Activated CD4-positive, alpha-beta T cell treated with anti-CD3 and anti-CD28 coated beads for 4 hours (primary cell): Measurements from ENCODE around the gene KRT35.

Source experiments
- DNase-seq, 2 donors: peaks; one replicate each; pipeline ENCODE4 v3.0.0-alpha.2; 2020

The KRT35 gene

DNA sequence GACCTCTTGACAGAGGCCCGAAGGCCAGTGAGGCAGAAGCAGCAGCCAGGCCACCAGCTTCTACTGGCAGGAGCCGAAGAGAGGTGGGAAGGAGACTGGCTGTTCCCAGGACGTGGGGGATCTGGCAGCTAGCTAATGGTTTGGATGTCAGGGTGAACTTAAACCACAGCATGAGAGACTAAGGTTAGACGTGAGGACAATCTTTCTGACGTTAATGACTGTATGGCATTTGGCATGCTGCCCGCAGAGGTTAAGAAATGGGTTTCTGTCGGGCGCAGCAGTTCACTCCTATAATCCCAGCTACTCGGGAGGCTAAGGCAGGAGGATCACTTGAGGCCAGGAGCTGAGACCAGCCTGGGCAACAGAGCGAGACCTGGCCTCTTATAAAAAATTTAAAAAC, 30.8 kb upstream of the KRT35 start:
- DNase-seq = no peak

DNA sequence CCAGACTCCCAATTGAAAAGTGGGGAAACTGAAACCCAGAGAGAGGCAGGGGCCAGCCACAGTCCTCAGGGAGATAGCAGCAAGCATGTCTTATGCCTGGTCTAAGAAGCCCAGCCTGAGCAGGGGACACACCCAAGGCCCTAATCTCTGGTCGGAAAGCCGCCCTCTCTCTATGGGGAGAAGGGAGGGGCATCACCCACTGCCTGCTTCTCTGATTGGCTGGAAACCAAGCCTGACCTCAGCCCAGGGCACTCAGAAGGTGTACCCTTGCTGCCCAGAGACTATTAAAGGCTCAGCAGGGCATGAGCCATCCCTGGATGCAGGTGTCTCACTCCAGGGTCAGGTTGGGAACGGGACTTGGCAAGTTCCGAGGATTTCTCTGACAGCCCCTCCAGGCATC, 30.2 kb upstream of the KRT35 start:
- DNase-seq = no peak

DNA sequence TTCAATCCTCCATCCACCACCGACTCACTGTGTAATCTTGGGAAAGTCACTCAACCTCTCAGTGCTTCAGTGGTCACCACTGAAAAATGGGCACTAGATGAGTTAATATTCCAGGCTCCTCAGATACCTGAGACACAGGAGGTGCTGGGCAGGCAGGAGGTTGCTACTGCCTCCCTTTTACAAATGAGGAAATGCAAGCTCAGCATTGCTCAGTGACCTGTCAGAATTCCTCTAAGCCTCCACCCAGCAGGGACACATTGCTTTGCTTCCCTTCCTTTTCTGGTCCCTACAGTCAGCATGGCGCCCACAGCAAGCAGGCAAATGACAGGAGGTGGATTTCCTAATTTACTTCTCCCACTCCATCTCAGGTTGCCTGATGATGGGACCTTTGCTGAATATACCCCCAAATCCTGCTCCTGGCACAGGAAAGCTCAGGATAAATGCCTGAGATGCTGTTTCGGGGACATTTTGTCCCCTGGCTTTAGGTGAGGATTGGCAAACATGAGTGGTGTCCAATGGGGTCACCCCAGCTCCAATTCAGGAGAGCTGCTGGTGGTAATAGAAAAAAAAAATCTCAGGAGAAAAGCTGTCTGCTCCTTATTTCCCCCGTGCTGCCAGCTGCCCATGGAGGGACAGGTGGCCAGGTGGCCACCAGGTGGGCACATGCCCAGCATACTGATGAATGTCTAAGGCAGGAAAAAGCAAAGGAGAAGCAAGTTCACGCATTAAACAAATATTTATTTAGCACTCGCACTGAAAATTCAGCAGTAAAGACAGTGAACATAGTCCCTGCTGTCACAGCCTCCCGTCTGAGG, 29.5 kb upstream of the KRT35 start:
- no peak for DNase-seq

DNA sequence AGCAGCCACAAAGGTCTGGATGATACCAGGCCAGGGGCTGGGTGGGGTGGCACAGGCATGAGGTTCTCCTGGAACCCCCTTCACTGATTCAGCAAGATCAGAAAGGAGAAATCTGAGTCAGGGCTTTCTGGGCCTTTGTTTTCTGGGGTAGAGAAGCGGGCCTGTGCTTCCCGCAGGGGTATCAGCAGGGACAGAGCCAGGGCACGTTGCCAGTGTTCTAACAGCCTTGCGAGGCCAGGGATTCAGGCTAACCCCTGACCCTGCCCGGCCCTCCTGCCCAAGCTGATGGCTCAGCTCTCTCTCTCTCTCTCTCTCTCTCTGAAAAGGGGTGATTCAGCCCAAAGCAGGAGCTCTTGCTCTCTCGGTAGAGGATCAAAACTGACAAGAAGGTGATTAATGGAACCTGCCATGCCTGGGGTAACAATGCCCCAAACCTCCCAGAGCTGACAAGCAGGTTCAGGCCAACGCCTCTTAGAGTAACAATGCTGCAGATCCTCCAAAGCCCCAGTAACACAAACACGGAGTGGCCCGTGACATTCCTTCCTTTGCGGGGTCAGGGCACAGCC, 26.4 kb upstream of the KRT35 start:
- no peak for DNase-seq

- no peak for DNase-seq
Observed at GRCh38 chr17:41505809-41506767, 25.1 kb upstream of the KRT35 start.

DNA sequence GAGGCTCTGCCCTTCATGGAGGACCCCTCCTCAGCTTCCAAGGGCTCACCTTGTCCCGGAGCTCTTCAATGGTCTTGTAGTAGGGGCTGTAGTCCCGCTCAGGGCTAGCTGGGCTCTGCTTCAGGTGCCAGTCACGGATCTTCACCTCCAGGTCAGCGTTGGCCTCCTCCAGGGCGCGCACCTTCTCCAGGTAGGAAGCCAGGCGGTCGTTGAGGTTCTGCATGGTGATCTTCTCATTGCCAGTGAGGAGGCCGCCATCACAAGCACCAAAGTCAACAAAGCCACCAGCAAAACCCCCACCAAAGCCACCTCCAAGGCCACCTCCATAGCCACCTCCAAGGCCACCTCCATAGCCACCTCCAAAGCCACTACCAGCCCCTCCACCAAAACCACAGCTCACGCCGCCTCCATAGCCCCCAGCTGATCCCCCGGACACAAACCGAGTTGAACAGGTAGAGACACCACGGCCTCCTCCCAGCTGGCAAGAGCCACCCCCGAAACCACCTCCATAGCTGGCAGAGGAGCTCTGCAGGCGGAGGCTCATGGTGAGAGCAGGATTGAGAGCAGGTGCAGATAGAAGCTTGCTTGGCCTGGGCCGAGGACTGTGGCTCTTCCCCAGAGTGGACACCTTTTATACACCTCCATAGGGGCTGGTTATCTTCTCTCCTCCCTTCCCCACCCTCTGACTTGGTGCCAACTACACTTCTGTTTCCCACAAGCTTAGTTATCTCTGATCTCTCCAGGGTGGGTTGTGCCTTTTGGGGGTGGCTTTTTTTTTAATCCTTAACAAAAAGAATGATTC, 24.3 kb upstream of the KRT35 start, which contains the start of gene KRT13:
KRT13 (minus strand) TSS at position 606 of the 802 bp plus-strand sequence; CDS start at position 544, 62 bp downstream.
- DNase-seq = no peak

GRCh38 chr17:41504246-41504977, 23.5 kb upstream of the KRT35 start:
- DNase-seq = no peak

- DNase-seq = no peak
Observed at GRCh38 chr17:41503202-41503601, 22.3 kb upstream of the KRT35 start.

DNA sequence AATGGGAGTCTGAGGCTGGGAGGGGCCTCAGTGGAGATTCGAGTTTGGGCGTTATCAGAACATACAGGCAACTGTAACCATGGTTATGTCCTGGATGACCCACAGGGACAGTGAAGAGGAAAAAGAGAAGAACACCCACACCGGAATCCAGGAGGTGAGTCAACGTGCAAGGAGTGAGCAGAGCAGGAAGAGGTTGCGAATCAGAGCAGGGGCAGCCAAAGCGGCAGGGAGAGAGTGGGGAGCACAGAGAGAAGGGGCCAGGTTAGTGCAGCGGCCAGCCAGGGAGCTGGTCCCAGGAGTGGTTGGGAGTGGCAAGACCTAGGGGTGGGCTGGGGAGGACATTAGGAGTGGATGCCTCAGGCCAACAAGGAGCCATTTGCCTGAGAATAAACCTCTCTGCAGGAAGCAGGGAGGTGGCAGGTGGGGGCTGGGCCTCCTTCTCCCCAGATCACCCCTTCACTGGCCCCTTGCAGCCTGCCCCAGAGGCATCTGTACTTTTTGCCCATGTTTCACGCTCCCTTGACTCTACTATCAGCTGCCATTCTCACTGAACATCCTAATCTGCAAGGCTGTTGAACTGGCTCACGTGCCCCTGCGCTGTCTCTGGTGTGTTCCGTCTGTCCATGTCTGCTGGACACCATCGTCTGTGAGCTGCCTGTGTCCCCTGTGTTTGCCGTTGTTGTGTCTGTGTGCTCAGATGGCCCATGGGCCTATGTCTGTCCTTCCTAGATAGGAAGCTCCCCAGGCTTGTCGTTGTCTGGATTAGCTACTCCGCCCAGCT, 19.4 kb upstream of the KRT35 start:
- no peak for DNase-seq

DNA sequence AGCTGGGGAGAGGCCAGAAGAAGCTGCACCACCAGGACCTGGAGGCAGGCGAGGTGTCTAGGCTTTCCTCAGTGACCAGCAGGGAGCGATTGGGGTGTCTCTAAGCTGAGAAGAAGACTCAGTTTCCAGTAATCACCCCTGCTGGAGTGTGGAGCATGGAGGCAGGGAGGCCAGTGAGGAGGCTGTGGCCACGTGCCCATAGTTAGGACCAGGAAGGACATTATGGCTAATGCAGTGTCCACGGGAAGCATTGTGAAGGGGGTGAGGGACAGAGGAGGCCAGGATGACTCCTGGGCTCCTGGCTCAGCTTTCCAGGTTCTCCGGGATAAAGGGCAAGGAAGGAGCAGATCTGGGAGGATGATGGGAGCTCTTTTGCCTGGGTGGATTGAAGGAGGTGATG, 18.8 kb upstream of the KRT35 start:
- DNase-seq = no peak

- DNase-seq = no peak
Observed at GRCh38 chr17:41498276-41498675, 17.3 kb upstream of the KRT35 start.

DNA sequence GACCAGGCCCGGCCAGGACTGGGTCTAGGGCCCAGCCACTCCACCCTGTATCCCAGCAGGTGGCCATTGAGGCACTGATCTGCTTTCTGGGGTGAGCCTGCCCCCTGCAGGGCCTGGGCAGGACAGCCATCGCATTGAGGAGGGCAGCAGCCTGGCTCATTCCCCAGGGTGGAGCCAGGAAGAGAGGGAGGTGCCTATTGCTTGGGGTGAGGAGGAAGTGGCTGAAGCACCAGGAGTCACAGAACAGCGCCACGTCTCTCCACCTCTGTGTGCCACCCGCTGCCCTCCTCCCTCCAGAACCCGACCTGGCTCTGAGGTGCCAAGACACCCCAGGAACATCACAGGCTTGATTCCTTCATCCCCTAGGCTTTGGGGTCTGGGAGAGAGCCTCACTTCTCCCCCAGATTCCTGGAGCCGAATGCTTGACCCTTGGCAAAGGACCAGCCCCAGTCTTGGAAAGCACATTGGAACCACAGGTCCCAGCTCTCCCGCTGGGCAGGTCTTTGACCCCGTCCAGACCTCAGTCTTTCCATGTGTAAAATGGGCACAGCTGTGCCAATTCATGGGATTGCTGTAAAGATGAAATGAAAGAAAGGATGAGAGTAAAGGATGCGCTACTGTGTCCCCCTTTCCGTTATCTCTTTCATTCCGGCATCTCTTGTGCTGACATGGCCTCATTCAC, 16.0 kb upstream of the KRT35 start:
- DNase-seq = peak; percentile 30 to 45

DNA sequence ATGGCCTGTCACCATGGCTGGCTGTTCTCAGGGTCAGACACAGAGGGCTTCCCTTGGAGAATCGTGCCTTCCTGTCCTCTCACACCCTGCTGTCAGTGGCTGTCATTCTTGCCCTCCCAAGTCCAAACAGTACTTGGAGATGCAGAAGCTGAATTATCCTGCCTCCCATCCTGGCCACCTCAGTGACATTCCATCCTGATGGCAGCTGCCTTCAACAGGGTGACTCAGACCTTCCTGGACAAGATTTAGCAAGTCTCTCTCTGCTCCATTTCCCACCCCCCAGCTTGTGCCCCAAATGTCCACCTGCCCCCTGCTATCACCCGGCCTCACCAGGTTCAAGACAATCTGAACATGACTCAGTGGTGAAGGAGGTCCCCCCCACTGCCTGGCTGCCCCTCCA, 13.6 kb upstream of the KRT35 start:
- no peak for DNase-seq

DNA sequence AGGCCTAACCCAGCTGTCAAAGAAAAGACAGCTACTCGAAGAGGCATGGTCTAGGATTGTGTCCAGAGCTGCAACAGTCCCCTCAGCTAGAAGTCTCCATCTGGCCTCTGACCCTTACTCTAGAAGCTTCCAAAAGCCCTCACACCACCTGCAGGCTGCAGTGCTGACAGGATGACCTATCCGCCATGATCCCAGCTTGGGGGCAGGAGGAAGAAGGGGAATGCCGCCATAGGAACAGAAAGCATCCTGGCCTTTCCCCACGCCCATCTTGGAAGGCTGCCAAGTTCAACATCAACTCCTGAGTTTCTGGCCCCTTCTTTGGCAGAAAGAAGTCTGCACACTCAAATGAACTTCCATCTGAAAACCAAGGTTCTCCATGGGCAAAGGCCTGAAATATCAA, 11.8 kb upstream of the KRT35 start:
- no peak for DNase-seq

DNA sequence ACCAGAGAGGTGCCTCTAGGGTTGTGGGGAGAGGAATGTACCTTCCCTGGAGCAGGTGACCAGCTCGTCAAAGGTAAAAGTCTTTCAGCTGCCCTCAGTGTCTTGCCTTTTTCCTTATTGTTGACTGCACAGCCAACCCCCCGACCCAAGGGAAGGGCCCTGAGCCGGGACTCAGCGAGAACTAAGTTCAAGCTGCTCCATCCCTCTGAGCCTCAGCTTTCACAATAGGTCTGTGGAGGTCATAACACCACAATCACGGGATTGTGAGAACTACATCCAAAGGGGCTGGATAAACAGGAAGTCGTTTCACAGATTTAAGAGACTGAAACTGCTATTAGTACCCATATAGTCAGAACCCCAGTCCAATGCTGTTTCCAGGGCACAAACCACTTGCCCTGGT, 11.4 kb upstream of the KRT35 start:
- no peak for DNase-seq

GRCh38 chr17:41491476-41491875, 10.5 kb upstream of the KRT35 start:
- no peak for DNase-seq

DNA sequence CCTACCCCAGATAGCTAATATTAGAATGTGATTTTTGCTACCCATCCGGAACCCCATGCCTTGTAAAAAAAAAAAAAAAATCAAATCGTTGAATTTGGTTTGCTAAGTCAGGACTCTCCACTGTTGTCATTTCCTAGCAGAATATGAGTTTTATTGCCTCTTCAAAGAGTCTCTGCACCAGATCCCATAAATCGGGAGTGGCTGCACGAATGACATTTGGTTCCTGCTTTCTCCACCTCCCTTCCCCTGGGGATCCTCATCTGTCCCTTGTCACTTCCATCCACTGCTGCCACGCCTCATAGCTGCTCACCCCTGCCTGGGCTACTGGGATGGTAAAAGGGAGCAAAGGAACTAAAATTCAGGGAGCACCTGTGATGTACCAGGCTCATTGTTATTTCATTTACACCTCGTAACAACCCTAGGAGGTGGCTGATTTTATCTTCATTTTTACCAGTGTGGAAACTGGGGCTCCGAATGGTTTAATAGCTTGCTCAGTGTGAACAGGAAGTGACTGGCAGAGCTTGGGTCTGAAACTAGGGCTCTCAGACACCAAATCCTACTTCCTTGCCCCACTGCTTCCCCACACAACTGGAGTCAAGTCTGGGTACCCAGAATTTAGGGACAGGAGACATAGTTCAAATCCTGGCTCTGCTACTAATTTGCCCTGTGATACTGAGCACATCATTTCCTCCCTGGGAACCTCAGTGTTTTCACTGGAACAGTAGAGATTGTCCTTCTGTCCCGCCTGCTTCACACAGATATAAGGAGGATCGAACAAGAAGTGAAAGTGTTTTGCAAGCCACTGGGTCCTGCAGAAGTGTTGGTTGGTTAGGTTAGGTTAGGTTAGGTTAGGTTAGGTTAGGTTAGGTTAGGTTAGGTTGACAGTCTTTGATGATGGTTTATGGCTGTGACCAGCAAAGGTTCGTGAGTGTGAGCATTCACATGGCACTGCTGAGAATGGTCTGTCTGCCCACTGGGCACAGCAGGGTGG, 9.3 kb upstream of the KRT35 start:
- DNase-seq = no peak

DNA sequence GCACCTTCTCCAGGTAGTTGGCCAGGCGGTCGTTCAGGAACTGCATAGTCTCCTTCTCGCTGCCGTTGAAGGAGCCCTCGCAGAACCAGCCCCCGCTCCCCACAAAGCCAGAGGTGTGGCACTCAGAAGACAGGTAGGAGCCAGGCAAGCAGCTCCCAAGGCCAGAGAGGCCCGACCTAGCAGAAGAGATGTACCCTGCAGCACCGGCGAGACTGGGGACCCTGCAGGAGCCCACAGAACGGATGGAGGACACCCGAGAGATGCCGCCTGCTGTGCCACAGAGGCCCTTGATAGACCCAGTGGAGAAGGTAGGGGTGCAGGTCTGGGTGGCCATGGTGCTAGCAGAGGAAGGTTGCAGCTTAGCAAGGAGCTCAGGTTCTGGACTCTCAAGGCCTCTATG, 8.6 kb upstream of the KRT35 start, which contains the start of gene KRT36:
KRT36 (minus strand) TSS at position 380 of the 400 bp plus-strand sequence; CDS start at position 334, 46 bp downstream.
- no peak for DNase-seq
